Measurements from ENCODE around the gene CDH2. TPM values are rescaled to one million over a fixed set of nuclear protein-coding genes. Genes with fewer than 3 reads are reported as not detected.

CDH2 gene
- total RNA-seq, 4 donors from 2014 or later, result 0.13 to 0.95 (median 0.64) TPM

DNA sequence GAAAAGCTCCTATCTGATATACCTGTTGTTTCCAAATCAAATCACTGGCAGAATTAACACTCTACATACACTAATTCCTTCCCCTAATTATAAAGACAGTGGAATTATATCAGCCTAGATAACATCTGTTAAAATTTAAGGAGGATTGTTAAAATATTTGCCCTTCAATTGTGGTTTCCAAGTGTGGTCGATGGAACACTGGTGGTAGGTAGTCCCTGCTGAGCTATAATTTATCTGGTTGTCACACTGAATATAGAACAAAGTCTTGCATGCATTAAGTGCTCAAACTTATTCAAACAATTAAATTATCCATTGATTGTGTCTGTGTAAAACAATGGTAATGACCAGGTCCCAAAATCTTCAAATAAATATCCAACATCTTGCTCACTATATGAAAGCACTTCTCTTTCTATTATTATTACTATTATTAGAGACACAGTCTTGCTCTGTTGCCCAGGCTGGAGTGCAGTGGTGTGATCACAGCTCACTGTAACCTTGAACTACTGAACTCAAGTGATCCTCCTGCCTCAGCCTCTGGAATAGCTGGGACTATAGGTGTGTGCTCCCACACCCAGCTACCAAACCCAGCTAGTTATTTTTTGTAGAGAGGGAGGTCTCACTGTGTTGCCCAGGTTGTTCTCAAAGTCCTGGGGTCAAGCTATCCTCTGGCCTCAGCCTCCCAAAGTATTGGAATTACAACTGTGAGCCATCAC is 12.0 kb downstream of the CDH2 start:
- no peak overlapping the region for H3K4me3 ChIP-seq (ENCODE audit: low read depth, poor library complexity, severe bottlenecking)
- intact Hi-C loops (cut with DNase I; ENCODE audit: low total_unique reads), result no loop called here
- DNase-seq (ENCODE audit: low spot score in 2 of 2), result no peak
- TF ChIP-seq CTCF (IDR thresholded peaks at IDR 0.05) (no peak), POLR2A (IDR thresholded peaks at IDR 0.05) (no peak)
- WGBS, 2 donors, result 22 to 24% methylated on average over 1 of the region's 1 CpG

GRCh38 chr18:28163201-28163775 is 13.6 kb downstream of the CDH2 start:
- no peak for DNase-seq (ENCODE audit: low spot score in 2 of 2)
- intact Hi-C loops (cut with DNase I; ENCODE audit: low total_unique reads), result no loop called here
- TF ChIP-seq CTCF (IDR thresholded peaks at IDR 0.05) (no peak), POLR2A (IDR thresholded peaks at IDR 0.05) (no peak)
- H3K4me3 ChIP-seq (ENCODE audit: low read depth, poor library complexity, severe bottlenecking), result no peak overlapping the region
- 93 to 97% methylated on average over 2 of the region's 2 CpGs for WGBS, 2 donors

- 87 to 88% methylated on average over 9 of the region's 9 CpGs for WGBS, 2 donors
Measured at GRCh38 chr18:28161608-28162599, 15.0 kb downstream of the CDH2 start.

GRCh38 chr18:28159055-28159454 is 17.9 kb downstream of the CDH2 start:
- TF ChIP-seq CTCF (IDR thresholded peaks at IDR 0.05) (no peak), POLR2A (IDR thresholded peaks at IDR 0.05) (no peak)
- 55 to 59% methylated on average over 2 of the region's 2 CpGs for WGBS, 2 donors
- no peak overlapping the region for H3K4me3 ChIP-seq (ENCODE audit: low read depth, poor library complexity, severe bottlenecking)
- intact Hi-C loops (cut with DNase I; ENCODE audit: low total_unique reads), result no loop called here
- no peak for DNase-seq (ENCODE audit: low spot score in 2 of 2)

More at GRCh38 chr18:28161608-28162599, 15.0 kb downstream of the CDH2 start:
- no peak for TF ChIP-seq CTCF (IDR thresholded peaks at IDR 0.05)
- TF ChIP-seq POLR2A (IDR thresholded peaks at IDR 0.05), result no peak
- intact Hi-C loops (cut with DNase I; ENCODE audit: low total_unique reads), result no loop called here
- no peak for DNase-seq (ENCODE audit: low spot score in 2 of 2)
- H3K4me3 ChIP-seq (ENCODE audit: low read depth, poor library complexity, severe bottlenecking), result no peak overlapping the region

- H3K4me3 ChIP-seq (ENCODE audit: low read depth, poor library complexity, severe bottlenecking), result no peak overlapping the region
- WGBS, 2 donors, result 51 to 62% methylated on average over 4 of the region's 4 CpGs
- TF ChIP-seq POLR2A (IDR thresholded peaks at IDR 0.05), result no peak
- TF ChIP-seq CTCF (IDR thresholded peaks at IDR 0.05), result no peak
- intact Hi-C loops (cut with DNase I; ENCODE audit: low total_unique reads), result no loop called here
- DNase-seq (ENCODE audit: low spot score in 2 of 2), result no peak
Measured at GRCh38 chr18:28158083-28158581, 18.8 kb downstream of the CDH2 start.

Data from lower leg skin (tissue), 4 donors.